ENCODE data around the gene PIP4K2C. TPM values are rescaled to one million over a fixed set of nuclear protein-coding genes. Genes with fewer than 3 reads are reported as not detected.

The PIP4K2C gene
- total RNA-seq, 1 donor = 33.2 TPM

DNA sequence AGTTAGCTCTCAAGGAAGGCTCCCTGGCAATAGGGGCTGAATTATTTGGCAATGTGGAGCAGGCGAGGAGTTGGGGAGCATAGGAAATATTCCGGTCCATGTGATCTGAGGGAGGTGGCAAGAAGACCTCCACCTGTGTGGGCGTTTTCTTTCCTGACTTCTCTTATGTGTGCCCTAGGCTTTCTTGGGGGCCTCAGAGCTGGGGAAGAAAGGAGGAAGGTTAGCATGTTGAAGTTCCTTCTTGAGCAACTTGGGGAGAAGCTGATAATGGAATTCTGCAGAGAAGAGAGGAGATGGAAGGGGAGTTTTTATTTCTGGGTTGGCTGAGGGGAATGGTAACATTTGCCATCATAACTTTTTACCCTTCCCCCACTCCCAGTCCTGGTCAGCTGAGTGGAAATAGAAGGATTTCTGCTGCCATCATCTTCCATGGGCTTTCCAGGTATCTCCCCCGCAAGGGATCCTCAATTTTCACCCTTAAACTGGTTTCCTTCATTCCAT lies 14.9 kb downstream of the PIP4K2C start:
- H3K4me3 ChIP-seq (ENCODE audit: low read depth, low read length) = peak overlapping the region; percentile 82
- TF ChIP-seq, protein P1, sequence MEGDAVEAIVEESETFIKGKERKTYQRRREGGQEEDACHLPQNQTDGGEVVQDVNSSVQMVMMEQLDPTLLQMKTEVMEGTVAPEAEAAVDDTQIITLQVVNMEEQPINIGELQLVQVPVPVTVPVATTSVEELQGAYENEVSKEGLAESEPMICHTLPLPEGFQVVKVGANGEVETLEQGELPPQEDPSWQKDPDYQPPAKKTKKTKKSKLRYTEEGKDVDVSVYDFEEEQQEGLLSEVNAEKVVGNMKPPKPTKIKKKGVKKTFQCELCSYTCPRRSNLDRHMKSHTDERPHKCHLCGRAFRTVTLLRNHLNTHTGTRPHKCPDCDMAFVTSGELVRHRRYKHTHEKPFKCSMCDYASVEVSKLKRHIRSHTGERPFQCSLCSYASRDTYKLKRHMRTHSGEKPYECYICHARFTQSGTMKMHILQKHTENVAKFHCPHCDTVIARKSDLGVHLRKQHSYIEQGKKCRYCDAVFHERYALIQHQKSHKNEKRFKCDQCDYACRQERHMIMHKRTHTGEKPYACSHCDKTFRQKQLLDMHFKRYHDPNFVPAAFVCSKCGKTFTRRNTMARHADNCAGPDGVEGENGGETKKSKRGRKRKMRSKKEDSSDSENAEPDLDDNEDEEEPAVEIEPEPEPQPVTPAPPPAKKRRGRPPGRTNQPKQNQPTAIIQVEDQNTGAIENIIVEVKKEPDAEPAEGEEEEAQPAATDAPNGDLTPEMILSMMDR (IDR thresholded peaks at IDR 0.05; ENCODE audit: insufficient read depth, low read depth, low read length) = no peak
- DNase-seq (ENCODE audit: low read depth) = no peak

DNA sequence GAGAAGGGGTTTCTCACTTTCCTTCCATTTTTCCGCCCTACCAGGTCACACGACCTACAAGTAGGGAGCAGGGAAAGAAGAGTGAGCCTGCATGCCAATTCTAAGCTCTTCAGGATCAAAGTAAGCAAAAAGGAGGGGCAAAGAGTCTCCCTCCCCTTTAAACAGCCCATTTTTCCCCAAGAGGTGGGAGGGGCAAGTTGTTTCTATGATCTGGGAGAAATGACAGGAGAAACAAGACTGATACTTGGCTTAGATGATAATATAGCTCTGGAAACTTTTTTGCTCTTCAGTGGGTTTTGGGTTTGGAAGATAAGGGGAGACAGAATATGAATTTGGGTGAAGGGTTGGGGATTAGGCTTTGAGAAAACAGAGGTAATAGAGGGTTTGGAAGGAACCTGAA lies 15.4 kb downstream of the PIP4K2C start:
- H3K4me3 ChIP-seq (ENCODE audit: low read depth, low read length) = no peak overlapping the region
- no peak for DNase-seq (ENCODE audit: low read depth)
- TF ChIP-seq, protein P1 (IDR thresholded peaks at IDR 0.05; ENCODE audit: insufficient read depth, low read depth, low read length) = no peak

DNA sequence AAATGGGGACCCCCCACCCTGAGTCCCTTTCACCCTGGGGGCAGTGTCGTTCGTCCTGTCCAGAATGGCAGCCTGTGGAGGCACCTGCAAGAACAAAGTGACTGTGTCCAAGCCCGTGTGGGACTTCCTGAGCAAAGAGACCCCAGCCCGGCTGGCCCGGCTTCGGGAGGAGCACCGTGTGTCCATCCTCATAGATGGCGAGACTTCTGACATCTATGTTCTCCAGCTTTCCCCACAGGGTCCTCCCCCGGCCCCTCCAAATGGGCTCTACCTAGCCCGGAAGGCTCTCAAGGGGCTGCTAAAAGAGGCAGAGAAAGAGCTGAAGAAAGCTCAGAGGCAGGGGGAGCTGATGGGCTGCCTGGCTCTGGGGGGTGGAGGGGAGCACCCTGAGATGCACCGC lies 15.8 kb downstream of the PIP4K2C start:
- TF ChIP-seq, protein P1 (IDR thresholded peaks at IDR 0.05; ENCODE audit: insufficient read depth, low read depth, low read length) = no peak
- no peak overlapping the region for H3K4me3 ChIP-seq (ENCODE audit: low read depth, low read length)
- no peak for DNase-seq (ENCODE audit: low read depth)

DNA sequence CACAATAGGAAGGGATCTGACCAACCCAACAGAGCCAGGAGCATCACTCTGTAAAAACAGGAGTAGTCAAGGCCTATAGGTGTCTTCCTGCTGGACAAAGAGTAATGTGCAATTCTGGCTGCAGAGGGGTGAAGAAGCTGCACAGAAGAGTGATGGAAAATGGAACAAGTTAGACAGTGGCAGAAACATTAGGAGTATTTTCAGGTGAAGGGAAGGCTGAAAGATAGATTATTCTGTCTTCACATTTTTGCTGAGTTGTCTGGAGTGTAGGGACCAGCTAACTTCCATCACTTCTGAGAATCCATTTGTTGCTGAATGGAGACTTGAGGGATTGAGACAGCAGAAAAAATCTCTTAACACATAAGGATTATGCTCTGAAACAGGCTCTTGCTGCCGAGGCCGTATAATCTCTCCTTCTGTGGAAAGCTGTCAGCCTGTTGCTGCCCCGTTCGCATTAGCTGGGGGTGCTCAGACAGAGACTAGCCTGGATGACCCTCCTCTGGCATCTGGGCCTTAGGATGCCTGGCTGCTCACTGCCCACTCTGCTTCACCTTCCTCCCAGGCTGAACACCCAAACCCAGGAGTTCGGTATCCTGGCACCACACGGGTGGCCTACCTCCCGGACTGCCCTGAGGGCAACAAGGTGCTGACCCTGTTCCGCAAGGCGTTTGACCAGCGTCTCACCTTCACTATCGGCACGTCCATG lies 17.1 kb downstream of the PIP4K2C start:
- TF ChIP-seq, protein P1 (IDR thresholded peaks at IDR 0.05; ENCODE audit: insufficient read depth, low read depth, low read length) = no peak
- no peak for DNase-seq (ENCODE audit: low read depth)
- no peak overlapping the region for H3K4me3 ChIP-seq (ENCODE audit: low read depth, low read length)

DNA sequence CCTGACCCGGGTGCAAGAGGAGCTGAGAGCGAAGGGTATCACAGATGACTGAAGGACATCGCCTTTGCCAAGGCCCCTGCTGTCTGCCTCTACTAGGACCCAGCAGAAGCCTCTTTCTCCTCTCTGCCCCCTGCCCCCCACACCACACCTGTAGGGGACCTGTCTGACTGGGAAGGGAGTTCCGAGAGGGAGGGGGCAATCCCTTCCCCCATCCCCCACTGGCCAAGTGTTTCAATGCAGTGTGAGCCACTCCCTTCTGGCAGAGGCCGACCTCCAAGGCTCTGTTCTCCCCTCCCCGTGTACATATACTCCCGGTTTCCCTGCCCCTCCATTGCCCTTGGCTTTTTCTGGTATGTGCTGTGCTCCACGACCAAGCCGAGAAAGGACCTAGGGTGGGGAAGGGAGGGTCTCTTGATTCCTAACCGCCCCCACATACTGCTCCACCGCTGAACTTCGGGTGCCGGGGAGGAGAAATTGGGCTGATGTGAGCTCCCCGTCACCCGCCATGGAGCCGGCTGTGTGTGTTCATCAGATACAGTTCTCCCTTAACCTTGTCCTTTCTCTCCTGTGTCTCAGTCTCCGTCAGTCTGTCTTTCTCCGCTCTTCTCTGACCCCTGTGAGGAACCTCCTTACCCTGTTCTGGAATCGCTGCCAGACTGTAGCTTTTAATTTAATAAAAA lies 18.2 kb downstream of the PIP4K2C start:
- no peak for DNase-seq (ENCODE audit: low read depth)
- TF ChIP-seq, protein P1 (IDR thresholded peaks at IDR 0.05; ENCODE audit: insufficient read depth, low read depth, low read length) = no peak
- no peak overlapping the region for H3K4me3 ChIP-seq (ENCODE audit: low read depth, low read length)

DNA sequence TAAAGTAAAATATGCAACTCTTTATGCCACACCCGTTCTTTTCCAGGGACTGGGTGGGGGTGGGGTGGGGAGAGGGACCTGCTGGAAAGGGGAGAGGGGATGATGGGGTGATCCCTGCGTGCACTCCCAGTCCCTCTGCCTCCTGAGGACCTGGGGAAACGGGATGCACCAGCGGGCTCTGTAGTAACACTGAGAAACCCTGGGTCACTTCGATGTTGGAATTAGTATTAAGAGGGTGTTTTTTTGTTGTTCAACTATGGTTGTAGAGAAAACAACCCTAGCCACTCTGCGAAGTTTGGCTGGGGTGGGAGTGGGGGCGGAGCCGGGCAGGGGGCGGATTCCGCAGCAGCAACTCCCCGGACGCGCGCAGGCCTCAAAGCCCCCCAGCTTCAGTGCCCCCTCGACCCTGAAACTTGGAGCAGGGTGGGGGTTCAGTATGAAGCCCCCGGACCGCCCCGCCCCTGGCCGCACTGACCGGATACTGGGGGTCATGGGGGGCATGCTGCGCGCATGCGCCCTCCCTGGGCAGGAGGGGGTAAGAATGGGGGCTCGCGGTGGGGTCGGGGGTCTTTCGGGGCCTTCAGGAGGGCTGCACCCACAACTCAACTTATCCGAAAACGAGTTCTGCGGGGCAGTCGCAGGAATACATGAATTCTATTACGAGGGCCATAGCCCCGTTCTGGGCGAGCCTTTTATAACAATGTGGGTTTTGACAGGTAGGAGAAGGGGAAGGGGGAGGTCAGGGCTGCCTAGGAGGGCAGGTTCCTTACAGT lies 19.0 kb downstream of the PIP4K2C start:
- peak overlapping the region; percentile 32 for H3K4me3 ChIP-seq (ENCODE audit: low read depth, low read length)
- no peak for DNase-seq (ENCODE audit: low read depth)

More for the DNA sequence above, 19.0 kb downstream of the PIP4K2C start:
- TF ChIP-seq, protein P1 (IDR thresholded peaks at IDR 0.05; ENCODE audit: insufficient read depth, low read depth, low read length) = no peak
